ENCODE data around the gene TRIP6.
"Not testable (repeated sequence)": the region's sequence is repeated elsewhere in the genome, so short reads cannot be mapped to it uniquely, and the experiment has no call there.

The TRIP6 gene

GRCh38 chr7:100839361-100839760 is 27.8 kb upstream of the TRIP6 start:
- DNase-seq, result no peak

GRCh38 chr7:100840470-100841100 is 26.6 kb upstream of the TRIP6 start:
- DNase-seq, result no peak

- DNase-seq, result no peak
These were observed 19.8 kb upstream of the TRIP6 start for GRCh38 chr7:100847360-100847759.

- peak; percentile 93 for DNase-seq
These were observed 14.9 kb upstream of the TRIP6 start, which contains the start of gene SLC12A9 for GRCh38 chr7:100852048-100852872. SLC12A9 (plus strand) TSS chr7:100852713; CDS start chr7:100854198, 1,485 bp downstream.

GRCh38 chr7:100854146-100854895 is 12.9 kb upstream of the TRIP6 start:
- DNase-seq, result no peak

- DNase-seq, result not testable (repeated sequence)
These were observed 12.3 kb upstream of the TRIP6 start for GRCh38 chr7:100854899-100855298.

GRCh38 chr7:100855515-100855914 is 11.7 kb upstream of the TRIP6 start:
- DNase-seq, result no peak

- no peak for DNase-seq
These were observed 10.3 kb upstream of the TRIP6 start for GRCh38 chr7:100856871-100857282.

- no peak for DNase-seq
These were observed 7.3 kb upstream of the TRIP6 start for GRCh38 chr7:100859856-100860255.

- no peak for DNase-seq
These were observed 6.2 kb upstream of the TRIP6 start for GRCh38 chr7:100860702-100861615.

GRCh38 chr7:100861616-100861985 is 5.6 kb upstream of the TRIP6 start:
- no peak for DNase-seq

- no peak for DNase-seq
These were observed 3.7 kb upstream of the TRIP6 start for GRCh38 chr7:100863406-100863950.

GRCh38 chr7:100864263-100864845 is 2.8 kb upstream of the TRIP6 start:
- DNase-seq, result no peak

GRCh38 chr7:100865372-100865911 is 1.7 kb upstream of the TRIP6 start:
- no peak for DNase-seq

GRCh38 chr7:100865938-100866728 is 1.1 kb upstream of the TRIP6 start:
- no peak for DNase-seq

GRCh38 chr7:100866729-100867039 is 503 bp upstream of the TRIP6 start:
- no peak for DNase-seq

- DNase-seq, result no peak
These were observed 744 bp downstream of the TRIP6 start for GRCh38 chr7:100867776-100868485.

- no peak for DNase-seq
These were observed 6.6 kb downstream of the TRIP6 start for GRCh38 chr7:100873599-100874299.

- no peak for DNase-seq
These were observed 7.1 kb downstream of the TRIP6 start for GRCh38 chr7:100874300-100874576.

Measured in inflammatory macrophage treated with lipopolysaccharide for 4 hours (primary cell).